NCI-H2227 treated with DMSO at 0.1 percent for 48 hours (cell line): Measurements from ENCODE around the gene LRRC74B.
"Not testable (repeated sequence)": the region's sequence is repeated elsewhere in the genome, so short reads cannot be mapped to it uniquely, and the experiment has no call there.

ENCODE experiments used
- DNase-seq: peaks from one replicate; lab custom pipeline; 2025; lab: John Stamatoyannopoulos, UW

LRRC74B gene

GRCh38 chr22:21054046-21054713 is 8.4 kb downstream of the LRRC74B start:
- no peak for DNase-seq

GRCh38 chr22:21054714-21055563 is 9.2 kb downstream of the LRRC74B start:
- DNase-seq: no peak

GRCh38 chr22:21055564-21055834 is 9.8 kb downstream of the LRRC74B start:
- DNase-seq: no peak

- DNase-seq: no peak
Measured at GRCh38 chr22:21055880-21056319, 10.2 kb downstream of the LRRC74B start.

- not testable (repeated sequence) for DNase-seq
Measured at GRCh38 chr22:21060363-21060762, 14.6 kb downstream of the LRRC74B start.

GRCh38 chr22:21061660-21062321 is 16.0 kb downstream of the LRRC74B start:
- DNase-seq: not testable (repeated sequence)

GRCh38 chr22:21064425-21064824 is 18.7 kb downstream of the LRRC74B start:
- not testable (repeated sequence) for DNase-seq

- no peak for DNase-seq
Measured at GRCh38 chr22:21064917-21065864, 19.4 kb downstream of the LRRC74B start.

- no peak for DNase-seq
Measured at GRCh38 chr22:21067075-21067900, 21.5 kb downstream of the LRRC74B start.

- DNase-seq: no peak
Measured at GRCh38 chr22:21067901-21068680, 22.3 kb downstream of the LRRC74B start.

- no peak for DNase-seq
Measured at GRCh38 chr22:21068681-21069276, 23.0 kb downstream of the LRRC74B start.

- DNase-seq: no peak
Measured at GRCh38 chr22:21069375-21069774, 23.6 kb downstream of the LRRC74B start.

GRCh38 chr22:21070690-21071615 is 25.2 kb downstream of the LRRC74B start:
- no peak for DNase-seq

GRCh38 chr22:21071796-21072195 is 26.1 kb downstream of the LRRC74B start:
- DNase-seq: not testable (repeated sequence)

GRCh38 chr22:21073023-21073422 is 27.3 kb downstream of the LRRC74B start:
- no peak for DNase-seq

GRCh38 chr22:21073482-21073881 is 27.7 kb downstream of the LRRC74B start:
- DNase-seq: no peak

- no peak for DNase-seq
Measured at GRCh38 chr22:21074102-21074715, 28.5 kb downstream of the LRRC74B start.

GRCh38 chr22:21075516-21076138 is 29.9 kb downstream of the LRRC74B start:
- no peak for DNase-seq
